ENCODE results near the gene CORO7.
A peak's percentile ranks its signal among the peaks of the same experiment; 100 is the strongest.
"Not testable (repeated sequence)": the region's sequence is repeated elsewhere in the genome, so short reads cannot be mapped to it uniquely, and the experiment has no call there.

Gene CORO7

DNA sequence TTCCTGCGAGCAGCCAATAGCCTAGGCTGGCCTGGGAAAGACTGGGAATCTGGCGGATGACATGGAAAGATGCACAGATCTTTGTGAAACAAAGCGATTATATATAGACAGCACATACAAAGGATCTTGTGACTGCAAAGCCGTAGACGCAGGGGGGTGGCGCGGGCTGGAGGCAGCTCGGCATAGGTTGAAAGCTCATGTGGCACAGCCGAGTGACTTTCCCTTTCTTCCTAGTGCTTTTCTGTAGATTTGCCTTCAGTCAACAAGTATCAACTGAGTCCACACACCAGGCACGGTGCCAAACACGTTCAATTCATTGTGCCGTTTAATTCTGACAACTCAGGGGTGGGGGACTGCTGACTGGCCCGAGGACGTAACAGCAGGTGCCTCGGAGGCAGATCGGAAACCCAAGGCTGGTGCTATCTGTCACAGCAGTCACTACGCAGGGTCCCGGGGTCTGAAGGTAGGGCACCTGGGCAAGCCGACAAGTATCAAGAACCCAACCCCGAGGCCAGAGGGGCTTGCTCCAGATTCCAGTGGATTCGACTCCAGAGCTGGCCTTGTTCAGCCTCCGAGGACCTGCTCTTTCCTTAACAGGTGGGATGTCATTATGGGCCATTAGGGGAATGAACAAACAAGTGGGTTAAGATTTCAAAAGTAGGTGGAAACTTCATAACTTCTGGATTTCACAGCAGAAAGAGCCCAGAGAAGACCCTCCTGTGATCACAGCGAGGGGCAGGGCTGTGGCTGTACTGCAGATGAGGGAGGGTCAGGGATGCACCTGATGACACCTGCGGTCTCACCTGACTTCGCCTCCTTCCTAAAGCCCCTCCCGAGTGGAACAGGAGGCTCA is 71.2 kb downstream of the CORO7 start:
- peak; percentile 38 for DNase-seq (ENCODE audit: low read depth)
- TF ChIP-seq, protein P1, sequence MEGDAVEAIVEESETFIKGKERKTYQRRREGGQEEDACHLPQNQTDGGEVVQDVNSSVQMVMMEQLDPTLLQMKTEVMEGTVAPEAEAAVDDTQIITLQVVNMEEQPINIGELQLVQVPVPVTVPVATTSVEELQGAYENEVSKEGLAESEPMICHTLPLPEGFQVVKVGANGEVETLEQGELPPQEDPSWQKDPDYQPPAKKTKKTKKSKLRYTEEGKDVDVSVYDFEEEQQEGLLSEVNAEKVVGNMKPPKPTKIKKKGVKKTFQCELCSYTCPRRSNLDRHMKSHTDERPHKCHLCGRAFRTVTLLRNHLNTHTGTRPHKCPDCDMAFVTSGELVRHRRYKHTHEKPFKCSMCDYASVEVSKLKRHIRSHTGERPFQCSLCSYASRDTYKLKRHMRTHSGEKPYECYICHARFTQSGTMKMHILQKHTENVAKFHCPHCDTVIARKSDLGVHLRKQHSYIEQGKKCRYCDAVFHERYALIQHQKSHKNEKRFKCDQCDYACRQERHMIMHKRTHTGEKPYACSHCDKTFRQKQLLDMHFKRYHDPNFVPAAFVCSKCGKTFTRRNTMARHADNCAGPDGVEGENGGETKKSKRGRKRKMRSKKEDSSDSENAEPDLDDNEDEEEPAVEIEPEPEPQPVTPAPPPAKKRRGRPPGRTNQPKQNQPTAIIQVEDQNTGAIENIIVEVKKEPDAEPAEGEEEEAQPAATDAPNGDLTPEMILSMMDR (IDR thresholded peaks at IDR 0.05; ENCODE audit: insufficient read depth, low read depth, low read length, missing control alignments): no peak
- H3K4me3 ChIP-seq (ENCODE audit: low read length): no peak overlapping the region

DNA sequence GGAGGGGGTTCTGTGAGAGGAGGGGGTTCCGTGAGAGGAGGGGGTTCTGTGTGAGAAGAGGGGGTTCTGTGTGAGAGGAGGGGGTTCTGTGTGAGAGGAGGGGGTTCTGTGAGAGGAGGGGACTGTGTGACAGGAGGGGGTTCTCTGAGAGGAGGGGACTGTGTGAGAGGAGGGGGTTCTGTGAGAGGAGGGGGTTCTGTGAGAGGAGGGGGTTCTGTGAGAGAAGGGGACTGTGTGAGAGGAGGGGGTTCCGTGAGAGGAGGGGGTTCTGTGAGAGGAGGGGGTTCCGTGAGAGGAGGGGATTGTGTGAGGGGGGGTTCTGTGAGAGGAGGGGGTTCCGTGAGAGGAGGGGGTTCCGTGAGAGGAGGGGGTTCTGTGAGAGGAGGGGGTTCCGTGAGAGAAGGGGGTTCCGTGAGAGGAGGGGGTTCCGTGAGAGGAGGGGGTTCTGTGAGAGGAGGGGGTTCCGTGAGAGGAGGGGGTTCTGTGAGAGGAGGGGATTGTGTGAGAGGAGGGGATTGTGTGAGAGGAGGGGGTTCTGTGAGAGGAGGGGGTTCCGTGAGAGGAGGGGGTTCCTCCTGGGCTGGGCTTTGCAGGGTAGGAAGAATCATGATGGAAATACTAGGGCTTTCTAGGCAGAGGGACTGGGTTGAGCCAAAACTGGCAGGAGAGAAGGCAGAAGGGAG is 72.0 kb downstream of the CORO7 start:
- not testable (repeated sequence) for DNase-seq (ENCODE audit: low read depth); H3K4me3 ChIP-seq (ENCODE audit: low read length)

DNA sequence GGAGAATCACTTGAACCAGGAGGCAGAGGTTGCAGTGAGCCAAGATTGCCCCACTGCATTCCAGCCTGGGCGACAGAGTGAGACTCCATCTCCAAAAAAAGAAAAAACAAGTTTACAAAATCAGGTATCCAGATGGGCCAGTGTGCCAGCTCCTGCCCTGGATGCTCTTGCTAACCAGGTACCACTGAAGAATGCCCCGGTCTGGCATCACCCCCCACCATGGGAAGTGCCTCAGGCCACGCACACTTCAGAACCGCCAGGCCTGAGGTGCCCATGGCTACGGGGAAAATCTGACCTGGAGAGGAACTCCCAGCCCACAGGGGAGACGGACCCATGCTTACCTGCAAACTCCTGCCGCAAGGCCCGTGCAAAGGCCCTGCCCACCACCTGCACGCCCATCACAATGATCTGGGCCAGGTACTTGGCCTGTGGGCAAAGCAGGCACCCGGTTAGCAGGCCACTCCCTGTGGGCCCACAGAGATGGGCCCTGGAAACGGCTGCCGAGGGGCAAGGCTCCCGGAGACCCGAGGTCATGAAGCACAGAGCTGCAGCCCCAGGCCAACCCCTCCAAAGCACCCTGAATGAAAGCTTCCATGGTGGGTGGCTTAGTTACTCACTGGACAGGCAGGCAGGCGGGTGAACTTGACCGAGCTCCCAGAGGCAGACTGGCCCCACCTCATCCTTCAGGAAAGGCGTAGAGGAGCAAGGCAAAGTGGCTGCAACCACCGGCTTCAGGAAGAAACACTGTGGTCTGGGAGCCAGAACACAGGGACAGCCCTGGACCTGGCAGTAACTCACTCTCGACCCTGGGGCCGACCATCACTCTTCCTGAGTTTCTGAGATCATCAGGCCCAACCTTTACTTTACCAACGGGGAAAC is 73.3 kb downstream of the CORO7 start:
- no peak for DNase-seq (ENCODE audit: low read depth)
- TF ChIP-seq, protein P1 (IDR thresholded peaks at IDR 0.05; ENCODE audit: insufficient read depth, low read depth, low read length, missing control alignments): no peak
- no peak overlapping the region for H3K4me3 ChIP-seq (ENCODE audit: low read length)

DNA sequence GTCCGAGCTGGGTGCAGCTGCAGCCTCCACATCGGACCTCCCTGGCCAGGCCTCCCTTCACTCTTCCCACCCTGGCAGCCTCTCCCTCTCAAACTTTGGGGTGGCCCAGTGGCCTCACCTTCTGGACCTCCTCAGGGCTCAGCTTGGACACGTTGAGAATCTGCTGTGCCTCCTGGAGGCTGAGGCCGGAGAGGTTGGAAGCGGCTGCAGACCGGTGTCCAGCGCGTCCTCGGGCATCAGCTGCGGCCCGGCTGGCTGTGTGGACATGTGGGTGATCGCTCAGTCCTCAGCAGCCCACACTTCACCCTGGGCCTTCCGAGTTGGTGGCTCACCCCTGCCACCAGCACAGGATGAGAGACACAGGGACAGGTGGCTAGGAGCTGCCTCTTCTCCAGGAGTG is 75.1 kb downstream of the CORO7 start:
- DNase-seq (ENCODE audit: low read depth): no peak
- no peak overlapping the region for H3K4me3 ChIP-seq (ENCODE audit: low read length)
- TF ChIP-seq, protein P1 (IDR thresholded peaks at IDR 0.05; ENCODE audit: insufficient read depth, low read depth, low read length, missing control alignments): no peak

DNA sequence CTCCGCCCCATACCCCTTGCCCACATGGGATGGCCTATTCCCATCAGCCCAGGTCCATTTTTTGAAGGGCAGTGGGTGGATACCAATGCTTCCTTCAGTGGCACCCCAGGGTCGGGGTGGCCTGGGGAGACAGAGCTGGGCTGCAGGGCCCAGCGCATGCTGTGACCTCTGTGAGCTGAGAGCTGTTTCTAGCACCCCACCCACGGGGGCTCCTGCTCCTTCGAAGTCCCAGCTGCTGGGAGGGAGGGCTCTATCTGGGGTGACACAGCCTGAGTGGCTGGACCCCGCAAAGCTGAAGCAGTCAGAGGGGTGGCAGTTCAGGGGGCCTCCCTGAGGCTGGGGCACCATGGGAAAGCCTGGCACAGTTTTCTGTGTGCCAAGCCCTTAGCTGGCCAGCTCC is 76.0 kb downstream of the CORO7 start:
- H3K4me3 ChIP-seq (ENCODE audit: low read length): no peak overlapping the region
- no peak for DNase-seq (ENCODE audit: low read depth)
- TF ChIP-seq, protein P1 (IDR thresholded peaks at IDR 0.05; ENCODE audit: insufficient read depth, low read depth, low read length, missing control alignments): no peak

DNA sequence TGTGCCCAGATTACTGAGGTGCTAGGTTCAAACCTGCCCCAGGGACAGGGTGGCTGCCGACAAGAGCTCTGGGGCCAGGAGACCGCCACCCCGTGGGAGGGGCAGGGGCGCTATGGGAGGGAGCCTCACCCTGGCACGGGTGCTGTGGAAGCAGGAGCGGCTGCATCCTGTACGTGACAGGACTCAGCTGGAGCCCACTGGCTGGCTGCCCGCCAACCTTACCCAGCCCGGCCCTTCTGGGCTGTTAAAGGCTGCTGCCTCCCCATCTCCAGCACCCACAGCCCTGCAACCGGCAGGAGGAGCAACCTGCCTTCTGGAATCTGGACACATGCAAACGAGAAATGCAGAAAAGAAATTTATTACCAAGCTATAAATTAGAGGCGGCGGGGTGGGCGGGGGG is 76.5 kb downstream of the CORO7 start:
- DNase-seq (ENCODE audit: low read depth): no peak
- no peak overlapping the region for H3K4me3 ChIP-seq (ENCODE audit: low read length)
- TF ChIP-seq, protein P1 (IDR thresholded peaks at IDR 0.05; ENCODE audit: insufficient read depth, low read depth, low read length, missing control alignments): peak; percentile 10

DNA sequence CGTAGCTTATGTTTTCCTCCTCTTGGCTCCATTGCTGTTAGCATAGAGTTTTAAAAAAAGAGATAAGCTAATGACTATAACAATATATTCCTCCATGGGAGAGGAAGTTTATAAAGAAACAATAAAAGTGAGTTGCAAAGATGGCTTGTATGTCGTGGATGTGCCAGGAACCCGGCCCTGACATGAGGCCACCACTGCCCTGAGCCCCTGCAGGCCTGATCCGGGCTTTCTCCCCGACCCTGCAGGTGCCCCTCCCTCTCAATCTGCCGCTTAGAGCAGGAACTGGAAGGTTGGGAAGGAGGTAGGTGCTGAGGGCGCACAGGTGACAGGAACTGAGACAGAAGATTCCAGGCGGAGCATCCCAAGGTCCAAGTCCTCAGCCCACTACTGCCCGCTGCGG is 76.9 kb downstream of the CORO7 start:
- TF ChIP-seq, protein P1 (IDR thresholded peaks at IDR 0.05; ENCODE audit: insufficient read depth, low read depth, low read length, missing control alignments): no peak
- DNase-seq (ENCODE audit: low read depth): no peak
- no peak overlapping the region for H3K4me3 ChIP-seq (ENCODE audit: low read length)
